Heart left ventricle (tissue), 16 donors: ENCODE results near the gene STK38. TPM values are rescaled to one million over a fixed set of nuclear protein-coding genes. Genes with fewer than 3 reads are reported as not detected.

Experiments used
- ATAC-seq, 4 donors: fragments of 200-7000 bp; cut with Tn5 transposase; one replicate each; pipeline ENCODE4 v1.9.1; 2020 to 2022; ENCODE audit warnings: moderate library complexity in 4 of 4, mild to moderate bottlenecking in 3 of 4, moderate number of reproducible peaks in 1 of 4
- DNase-seq, 5 donors: peaks; one replicate each; pipeline ENCODE4 v3.0.0-alpha.2; 2020
- H3K27ac ChIP-seq, 12 donors: fragments of 200-600 bp; sonication (generic) in 4 of 12; one replicate each; pipeline versions ENCODE4 v1.5.0 to v1.8.0; 2016 to 2022; ENCODE audit warnings: mild to moderate bottlenecking in 2 of 12
- H3K27me3 ChIP-seq, 9 donors: fragments of 200-600 bp; sonication (generic) in 2 of 9; one replicate each; pipeline versions ENCODE4 v1.5.1 to v1.8.0; 2016 to 2022; ENCODE audit warnings: mild to moderate bottlenecking in 3 of 9
- H3K36me3 ChIP-seq, 9 donors: fragments of 200-600 bp; sonication (generic) in 2 of 9; one replicate each; pipeline versions ENCODE4 v1.5.0 to v1.8.0; 2018 to 2022; ENCODE audit warnings: mild to moderate bottlenecking in 2 of 9
- H3K4me1 ChIP-seq, 12 donors: fragments of 200-600 bp; sonication (generic) in 4 of 12; one replicate each; pipeline versions ENCODE4 v1.5.0 to v1.8.0; 2016 to 2022; ENCODE audit warnings: mild to moderate bottlenecking in 3 of 12
- H3K4me3 ChIP-seq, 12 donors: fragments of 200-600 bp; sonication (generic) in 4 of 12; one replicate each; pipeline versions ENCODE4 v1.5.0 to v1.8.0; 2017 to 2022; ENCODE audit warnings: mild to moderate bottlenecking in 9 of 12, moderate library complexity in 4 of 12
- H3K9me3 ChIP-seq, 12 donors: fragments of 200-600 bp; sonication (generic) in 4 of 12; one replicate each; pipeline versions ENCODE4 v1.5.0 to v1.8.0; 2016 to 2022; ENCODE audit warnings: mild to moderate bottlenecking in 1 of 12
- POLR2A ChIP-seq, 2 donors: fragments of 450-650 bp; IDR thresholded peaks; one replicate each; pipeline ENCODE4 v1.6.1; 2017; ENCODE audit warnings: antibody characterized with exemption in 2 of 2, mild to moderate bottlenecking in 2 of 2, moderate library complexity in 2 of 2
- WGBS, 4 donors: extraction: QIAGEN DNeasy Blood & Tissue Kit in 2 of 4; methylation state at CpG; one replicate each; pipeline versions ENCODE4 v1.1.5 to v1.1.7; 2013 to 2018; 5-methylcytosine and 5-hydroxymethylcytosine counted together
- intact Hi-C, 10 donors: fragments of 100-400 bp; cut with DNase I; formaldehyde crosslinking; loops; one replicate each; pipeline versions ENCODE4 v1.11.1 to v1.14.2; 2022
- polyA plus RNA-seq, 2 donors: library from polyadenylated mRNA; stranded (reverse); fragments of 200-250 nt; gene quantifications; one replicate each; pipeline ENCODE4 v1.2.3, GENCODE V29; 2013
- total RNA-seq, 9 donors: library from RNA; depleted of rRNA in 2 of 9; stranded (reverse); fragments of >200 nt in 2 of 9; fragmentation: NEBNext Ultra II Directional in 3 of 9; extraction: Animal tissue kit (Norgen Biotek cat#: 25700) in 3 of 9; gene quantifications; one replicate each; pipeline versions ENCODE4 v1.1.0 to v1.2.4, GENCODE V29; 2016 to 2023
- TF ChIP-seq, protein P1 (sequence below), 12 donors: fragments of 200-600 bp; sonication (generic) in 4 of 12; IDR thresholded peaks; one replicate each; pipeline versions ENCODE4 v1.5.0 to v1.8.0; 2018 to 2022; ENCODE audit warnings: antibody characterized with exemption in 12 of 12, mild to moderate bottlenecking in 5 of 12
- donor health status: ischemic (EF 13 %, LVEDD 7.1; RV severe dilation, severe dysfunction).
- donor health status: healthy with polysubstance abuse.
- donor health status: DM: no; HTN: yes; CAD: no.
- donor health status: DM: no; HTN: no; CAD: no.
- donor health status: ischemic (EF 25% LVEDD 6.9; RV normal size, moderate dysfunction).
- donor health status: ischemic (EF 25% LVEDD 5.7; RV mildly dilated, moderate dysfunction).
- donor health status: healthy.
- donor health status: DM: yes; HTN: yes; CAD: no.
- donor health status: ischemic (EF 35%, LVEDD 5.7; RV mildly dilated, moderate dysfunction).
- donor health status: nonischemic (EF 11% LVEDD 7.7; RV severe dilation, severe dysfunction).
- donor health status: DM: yes; HTN: yes; CAD: no.
- donor health status: PGD.
- donor health status: ischemic (EF 29% LVEDD 5.4; RV normal size, mild dysfunction).
- donor health status: nonischemic (EF 23%, LVEDD 6.1; RV moderate dilation, normal function).

The STK38 gene
- total and polyA plus RNA-seq, 11 donors, result 14.3 to 32.8 (median 21.2) TPM

- TF ChIP-seq POLR2A (IDR thresholded peaks at IDR 0.05), result no peak
- TF ChIP-seq, protein P1, sequence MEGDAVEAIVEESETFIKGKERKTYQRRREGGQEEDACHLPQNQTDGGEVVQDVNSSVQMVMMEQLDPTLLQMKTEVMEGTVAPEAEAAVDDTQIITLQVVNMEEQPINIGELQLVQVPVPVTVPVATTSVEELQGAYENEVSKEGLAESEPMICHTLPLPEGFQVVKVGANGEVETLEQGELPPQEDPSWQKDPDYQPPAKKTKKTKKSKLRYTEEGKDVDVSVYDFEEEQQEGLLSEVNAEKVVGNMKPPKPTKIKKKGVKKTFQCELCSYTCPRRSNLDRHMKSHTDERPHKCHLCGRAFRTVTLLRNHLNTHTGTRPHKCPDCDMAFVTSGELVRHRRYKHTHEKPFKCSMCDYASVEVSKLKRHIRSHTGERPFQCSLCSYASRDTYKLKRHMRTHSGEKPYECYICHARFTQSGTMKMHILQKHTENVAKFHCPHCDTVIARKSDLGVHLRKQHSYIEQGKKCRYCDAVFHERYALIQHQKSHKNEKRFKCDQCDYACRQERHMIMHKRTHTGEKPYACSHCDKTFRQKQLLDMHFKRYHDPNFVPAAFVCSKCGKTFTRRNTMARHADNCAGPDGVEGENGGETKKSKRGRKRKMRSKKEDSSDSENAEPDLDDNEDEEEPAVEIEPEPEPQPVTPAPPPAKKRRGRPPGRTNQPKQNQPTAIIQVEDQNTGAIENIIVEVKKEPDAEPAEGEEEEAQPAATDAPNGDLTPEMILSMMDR (IDR thresholded peaks at IDR 0.05), result no peak
- ATAC-seq, result no peak
- Histone ChIP-seq H3K27me3 (no peaks in the 10 kb centered on the region), H3K4me1 (peaks cover 0 to 45% (median 10%) of the 10 kb centered on the region in 12 donors), H3K9me3 (no peaks in the 10 kb centered on the region), H3K4me3 (no peak overlapping the region), H3K36me3 (no peaks in the 10 kb centered on the region), H3K27ac (no peak overlapping the region)
- intact Hi-C loops, result no loop called here
- no peak for DNase-seq
- WGBS, 4 donors, result 88 to 95% (median 90%) methylated on average over 1 of the region's 1 CpG
Measured at GRCh38 chr6:36464233-36464632, 83.0 kb downstream of the STK38 start.

- WGBS, 4 donors, result 55 to 72% (median 65%) methylated on average over 1 of the region's 1 CpG
- no peak overlapping the region for H3K4me3 ChIP-seq
- H3K27me3 ChIP-seq, result no peaks in the 10 kb centered on the region
- no peak for ATAC-seq
- TF ChIP-seq, protein P1 (IDR thresholded peaks at IDR 0.05), result no peak
- TF ChIP-seq POLR2A (IDR thresholded peaks at IDR 0.05), result no peak
- H3K4me1 ChIP-seq, result peaks cover 0 to 45% (median 10%) of the 10 kb centered on the region in 12 donors
- DNase-seq, result no peak
- H3K9me3 ChIP-seq, result no peaks in the 10 kb centered on the region
- no peaks in the 10 kb centered on the region for H3K36me3 ChIP-seq
- H3K27ac ChIP-seq, result no peak overlapping the region
- intact Hi-C loops, result no loop called here
Measured at GRCh38 chr6:36463676-36464075, 83.6 kb downstream of the STK38 start.

GRCh38 chr6:36461646-36462045 is 85.6 kb downstream of the STK38 start:
- DNase-seq, result no peak
- intact Hi-C loops, result no loop called here
- H3K27ac ChIP-seq, result no peak overlapping the region
- WGBS, 4 donors, result 23 to 39% (median 30%) methylated on average over 3 of the region's 3 CpGs
- peaks cover 0 to 45% (median 10%) of the 10 kb centered on the region in 12 donors for H3K4me1 ChIP-seq
- H3K36me3 ChIP-seq, result no peaks in the 10 kb centered on the region
- H3K4me3 ChIP-seq, result no peak overlapping the region
- no peak for TF ChIP-seq POLR2A (IDR thresholded peaks at IDR 0.05)
- TF ChIP-seq, protein P1 (IDR thresholded peaks at IDR 0.05), result no peak
- no peaks in the 10 kb centered on the region for H3K9me3 ChIP-seq
- ATAC-seq, result peak in 1 of 4 donors; percentile 33
- H3K27me3 ChIP-seq, result no peaks in the 10 kb centered on the region

- TF ChIP-seq POLR2A (IDR thresholded peaks at IDR 0.05), result no peak
- TF ChIP-seq, protein P1 (IDR thresholded peaks at IDR 0.05), result no peak
- DNase-seq (no peak), ATAC-seq (no peak)
- Histone ChIP-seq H3K27ac (no peak overlapping the region), H3K4me1 (peaks cover 0 to 45% (median 10%) of the 10 kb centered on the region in 12 donors), H3K4me3 (no peak overlapping the region), H3K9me3 (no peaks in the 10 kb centered on the region), H3K36me3 (no peaks in the 10 kb centered on the region), H3K27me3 (no peaks in the 10 kb centered on the region)
- intact Hi-C loops, result no loop called here
Measured at GRCh38 chr6:36460916-36461315, 86.4 kb downstream of the STK38 start.
